Measurements from ENCODE around the gene CLPSL1. TPM values are rescaled to one million over a fixed set of nuclear protein-coding genes. Genes with fewer than 3 reads are reported as not detected.

CLPSL1 gene
- total and polyA plus RNA-seq, 2 of the 8 experiments (the other 6 are each of a cell fraction or from before 2014, with no cell fraction given): not detected

- TF ChIP-seq, protein P1, sequence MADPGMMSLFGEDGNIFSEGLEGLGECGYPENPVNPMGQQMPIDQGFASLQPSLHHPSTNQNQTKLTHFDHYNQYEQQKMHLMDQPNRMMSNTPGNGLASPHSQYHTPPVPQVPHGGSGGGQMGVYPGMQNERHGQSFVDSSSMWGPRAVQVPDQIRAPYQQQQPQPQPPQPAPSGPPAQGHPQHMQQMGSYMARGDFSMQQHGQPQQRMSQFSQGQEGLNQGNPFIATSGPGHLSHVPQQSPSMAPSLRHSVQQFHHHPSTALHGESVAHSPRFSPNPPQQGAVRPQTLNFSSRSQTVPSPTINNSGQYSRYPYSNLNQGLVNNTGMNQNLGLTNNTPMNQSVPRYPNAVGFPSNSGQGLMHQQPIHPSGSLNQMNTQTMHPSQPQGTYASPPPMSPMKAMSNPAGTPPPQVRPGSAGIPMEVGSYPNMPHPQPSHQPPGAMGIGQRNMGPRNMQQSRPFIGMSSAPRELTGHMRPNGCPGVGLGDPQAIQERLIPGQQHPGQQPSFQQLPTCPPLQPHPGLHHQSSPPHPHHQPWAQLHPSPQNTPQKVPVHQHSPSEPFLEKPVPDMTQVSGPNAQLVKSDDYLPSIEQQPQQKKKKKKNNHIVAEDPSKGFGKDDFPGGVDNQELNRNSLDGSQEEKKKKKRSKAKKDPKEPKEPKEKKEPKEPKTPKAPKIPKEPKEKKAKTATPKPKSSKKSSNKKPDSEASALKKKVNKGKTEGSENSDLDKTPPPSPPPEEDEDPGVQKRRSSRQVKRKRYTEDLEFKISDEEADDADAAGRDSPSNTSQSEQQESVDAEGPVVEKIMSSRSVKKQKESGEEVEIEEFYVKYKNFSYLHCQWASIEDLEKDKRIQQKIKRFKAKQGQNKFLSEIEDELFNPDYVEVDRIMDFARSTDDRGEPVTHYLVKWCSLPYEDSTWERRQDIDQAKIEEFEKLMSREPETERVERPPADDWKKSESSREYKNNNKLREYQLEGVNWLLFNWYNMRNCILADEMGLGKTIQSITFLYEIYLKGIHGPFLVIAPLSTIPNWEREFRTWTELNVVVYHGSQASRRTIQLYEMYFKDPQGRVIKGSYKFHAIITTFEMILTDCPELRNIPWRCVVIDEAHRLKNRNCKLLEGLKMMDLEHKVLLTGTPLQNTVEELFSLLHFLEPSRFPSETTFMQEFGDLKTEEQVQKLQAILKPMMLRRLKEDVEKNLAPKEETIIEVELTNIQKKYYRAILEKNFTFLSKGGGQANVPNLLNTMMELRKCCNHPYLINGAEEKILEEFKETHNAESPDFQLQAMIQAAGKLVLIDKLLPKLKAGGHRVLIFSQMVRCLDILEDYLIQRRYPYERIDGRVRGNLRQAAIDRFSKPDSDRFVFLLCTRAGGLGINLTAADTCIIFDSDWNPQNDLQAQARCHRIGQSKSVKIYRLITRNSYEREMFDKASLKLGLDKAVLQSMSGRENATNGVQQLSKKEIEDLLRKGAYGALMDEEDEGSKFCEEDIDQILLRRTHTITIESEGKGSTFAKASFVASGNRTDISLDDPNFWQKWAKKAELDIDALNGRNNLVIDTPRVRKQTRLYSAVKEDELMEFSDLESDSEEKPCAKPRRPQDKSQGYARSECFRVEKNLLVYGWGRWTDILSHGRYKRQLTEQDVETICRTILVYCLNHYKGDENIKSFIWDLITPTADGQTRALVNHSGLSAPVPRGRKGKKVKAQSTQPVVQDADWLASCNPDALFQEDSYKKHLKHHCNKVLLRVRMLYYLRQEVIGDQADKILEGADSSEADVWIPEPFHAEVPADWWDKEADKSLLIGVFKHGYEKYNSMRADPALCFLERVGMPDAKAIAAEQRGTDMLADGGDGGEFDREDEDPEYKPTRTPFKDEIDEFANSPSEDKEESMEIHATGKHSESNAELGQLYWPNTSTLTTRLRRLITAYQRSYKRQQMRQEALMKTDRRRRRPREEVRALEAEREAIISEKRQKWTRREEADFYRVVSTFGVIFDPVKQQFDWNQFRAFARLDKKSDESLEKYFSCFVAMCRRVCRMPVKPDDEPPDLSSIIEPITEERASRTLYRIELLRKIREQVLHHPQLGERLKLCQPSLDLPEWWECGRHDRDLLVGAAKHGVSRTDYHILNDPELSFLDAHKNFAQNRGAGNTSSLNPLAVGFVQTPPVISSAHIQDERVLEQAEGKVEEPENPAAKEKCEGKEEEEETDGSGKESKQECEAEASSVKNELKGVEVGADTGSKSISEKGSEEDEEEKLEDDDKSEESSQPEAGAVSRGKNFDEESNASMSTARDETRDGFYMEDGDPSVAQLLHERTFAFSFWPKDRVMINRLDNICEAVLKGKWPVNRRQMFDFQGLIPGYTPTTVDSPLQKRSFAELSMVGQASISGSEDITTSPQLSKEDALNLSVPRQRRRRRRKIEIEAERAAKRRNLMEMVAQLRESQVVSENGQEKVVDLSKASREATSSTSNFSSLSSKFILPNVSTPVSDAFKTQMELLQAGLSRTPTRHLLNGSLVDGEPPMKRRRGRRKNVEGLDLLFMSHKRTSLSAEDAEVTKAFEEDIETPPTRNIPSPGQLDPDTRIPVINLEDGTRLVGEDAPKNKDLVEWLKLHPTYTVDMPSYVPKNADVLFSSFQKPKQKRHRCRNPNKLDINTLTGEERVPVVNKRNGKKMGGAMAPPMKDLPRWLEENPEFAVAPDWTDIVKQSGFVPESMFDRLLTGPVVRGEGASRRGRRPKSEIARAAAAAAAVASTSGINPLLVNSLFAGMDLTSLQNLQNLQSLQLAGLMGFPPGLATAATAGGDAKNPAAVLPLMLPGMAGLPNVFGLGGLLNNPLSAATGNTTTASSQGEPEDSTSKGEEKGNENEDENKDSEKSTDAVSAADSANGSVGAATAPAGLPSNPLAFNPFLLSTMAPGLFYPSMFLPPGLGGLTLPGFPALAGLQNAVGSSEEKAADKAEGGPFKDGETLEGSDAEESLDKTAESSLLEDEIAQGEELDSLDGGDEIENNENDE (IDR thresholded peaks at IDR 0.05; ENCODE audit: insufficient replicate concordance, low read length): no peak
- no peak for TF ChIP-seq SIN3A (conservative IDR thresholded peaks at IDR 0.05 in 1 of 2, IDR thresholded peaks at IDR 0.05 in 1 of 2; ENCODE audit: low read depth in 1 of 2, low read length in 2 of 2)
- no peak for TF ChIP-seq SP1 (IDR thresholded peaks at IDR 0.05; ENCODE audit: low read depth, low read length)
- TF ChIP-seq YY1 (IDR thresholded peaks at IDR 0.05; ENCODE audit: low read depth, low read length): no peak
- TF ChIP-seq TCF12 (IDR thresholded peaks at IDR 0.05; ENCODE audit: low read depth, low read length): no peak
- no peak for TF ChIP-seq BACH1 (IDR thresholded peaks at IDR 0.05; ENCODE audit: low read length)
- TF ChIP-seq CBX5 (IDR thresholded peaks at IDR 0.05; ENCODE audit: low read depth, low read length): no peak
- TF ChIP-seq NANOG (IDR thresholded peaks at IDR 0.05; ENCODE audit: insufficient read depth, low read depth, low read length, poor library complexity, severe bottlenecking): no peak
- no peak for TF ChIP-seq BRCA1 (IDR thresholded peaks at IDR 0.05; ENCODE audit: low read depth, low read length)
- no peak for TF ChIP-seq SIRT6 (IDR thresholded peaks at IDR 0.05; ENCODE audit: low read length)
Measured at GRCh38 chr6:35794536-35795452, 14.0 kb downstream of the CLPSL1 start (continued).
